22Rv1 (cell line): Measurements from ENCODE around the gene ACAD10.
"Not testable (repeated sequence)": the region's sequence is repeated elsewhere in the genome, so short reads cannot be mapped to it uniquely, and the experiment has no call there.

Source experiments
- H3K27ac ChIP-seq: fragments of 450-650 bp; 2 replicates; pipeline ENCODE4 v1.5.1; 2017
- ZFX ChIP-seq: fragments of 450-650 bp; IDR thresholded peaks from 2 replicates; pipeline ENCODE4 v1.6.1; 2017; ENCODE audit warnings: antibody characterized with exemption, borderline replicate concordance
- TF ChIP-seq, protein P1 (sequence below): fragments of 450-650 bp; IDR thresholded peaks from 2 replicates; pipeline ENCODE4 v1.5.1; 2017; ENCODE audit warnings: mild to moderate bottlenecking

Gene ACAD10

DNA sequence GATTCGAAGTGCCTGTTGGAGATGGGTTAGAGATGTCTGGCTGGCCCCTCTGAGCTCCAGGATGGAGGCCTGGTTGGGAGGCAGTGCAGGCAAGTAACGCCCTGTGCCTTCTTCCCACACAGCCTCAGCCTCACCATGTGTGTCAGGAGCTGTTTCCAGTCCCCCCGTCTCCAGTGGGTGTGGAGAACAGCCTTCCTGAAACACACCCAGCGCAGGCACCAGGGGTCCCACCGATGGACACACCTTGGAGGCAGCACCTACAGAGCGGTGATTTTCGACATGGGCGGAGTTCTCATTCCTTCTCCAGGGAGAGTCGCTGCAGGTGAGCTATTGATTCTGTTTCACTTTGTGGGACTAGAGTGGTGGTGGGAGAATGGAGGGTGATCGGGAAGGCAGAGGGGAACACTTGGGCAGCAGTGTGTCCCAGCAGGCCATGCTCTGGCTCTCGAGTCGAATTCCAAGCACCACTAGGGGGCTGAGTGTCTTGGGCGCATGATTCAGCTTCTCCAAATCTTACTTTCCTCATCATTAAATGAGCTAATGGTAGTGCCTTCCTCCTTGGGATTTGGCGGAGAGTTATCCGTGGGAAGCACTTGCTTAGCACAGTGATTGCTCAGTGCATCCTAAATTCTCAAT, 6.8 kb downstream of the ACAD10 start:
- TF ChIP-seq, protein P1, sequence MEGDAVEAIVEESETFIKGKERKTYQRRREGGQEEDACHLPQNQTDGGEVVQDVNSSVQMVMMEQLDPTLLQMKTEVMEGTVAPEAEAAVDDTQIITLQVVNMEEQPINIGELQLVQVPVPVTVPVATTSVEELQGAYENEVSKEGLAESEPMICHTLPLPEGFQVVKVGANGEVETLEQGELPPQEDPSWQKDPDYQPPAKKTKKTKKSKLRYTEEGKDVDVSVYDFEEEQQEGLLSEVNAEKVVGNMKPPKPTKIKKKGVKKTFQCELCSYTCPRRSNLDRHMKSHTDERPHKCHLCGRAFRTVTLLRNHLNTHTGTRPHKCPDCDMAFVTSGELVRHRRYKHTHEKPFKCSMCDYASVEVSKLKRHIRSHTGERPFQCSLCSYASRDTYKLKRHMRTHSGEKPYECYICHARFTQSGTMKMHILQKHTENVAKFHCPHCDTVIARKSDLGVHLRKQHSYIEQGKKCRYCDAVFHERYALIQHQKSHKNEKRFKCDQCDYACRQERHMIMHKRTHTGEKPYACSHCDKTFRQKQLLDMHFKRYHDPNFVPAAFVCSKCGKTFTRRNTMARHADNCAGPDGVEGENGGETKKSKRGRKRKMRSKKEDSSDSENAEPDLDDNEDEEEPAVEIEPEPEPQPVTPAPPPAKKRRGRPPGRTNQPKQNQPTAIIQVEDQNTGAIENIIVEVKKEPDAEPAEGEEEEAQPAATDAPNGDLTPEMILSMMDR, result peak; percentile 29; the same call in 1 of the 2 replicates
- TF ChIP-seq ZFX, result no peak
- no peak overlapping the region for H3K27ac ChIP-seq

DNA sequence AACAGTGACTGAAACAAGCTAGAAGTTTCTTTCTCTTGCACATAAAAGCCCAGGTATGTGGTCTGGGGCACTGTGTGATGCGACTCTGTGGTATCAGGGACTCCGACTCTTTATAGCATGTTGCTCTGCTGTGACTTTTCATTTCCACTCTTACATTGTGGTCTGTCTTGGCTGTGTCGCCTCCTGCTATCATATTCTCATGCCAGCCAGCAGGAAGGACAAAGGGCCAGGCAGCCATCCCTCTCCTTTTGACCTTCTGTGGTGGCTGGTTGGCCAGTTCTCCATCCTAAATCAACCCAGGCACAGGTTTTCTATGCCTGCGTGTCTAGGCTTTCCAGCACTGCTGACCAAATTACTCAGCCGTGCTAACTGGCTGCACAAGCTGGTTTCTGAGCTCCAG, 8.0 kb downstream of the ACAD10 start:
- H3K27ac ChIP-seq, result no peak overlapping the region
- no peak for TF ChIP-seq ZFX
- TF ChIP-seq, protein P1, result no peak

DNA sequence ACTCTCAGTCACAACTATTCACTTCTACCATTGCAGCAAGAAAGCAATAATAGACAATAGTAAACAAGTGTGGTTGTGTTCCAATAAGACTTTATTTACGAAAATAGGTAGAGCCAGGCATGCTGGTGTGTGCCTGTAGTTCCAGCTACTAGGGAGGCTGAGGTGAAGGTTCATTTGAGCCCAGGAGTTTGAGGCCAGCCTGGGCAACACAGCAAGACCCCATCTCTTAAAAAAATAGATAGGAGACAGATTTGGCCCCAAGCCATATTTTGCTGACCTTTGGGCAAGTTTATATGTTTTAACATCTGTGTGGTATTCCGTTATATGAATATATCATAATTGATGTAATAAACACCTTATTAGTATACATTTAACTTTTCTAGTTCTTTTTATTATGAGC, 14.1 kb downstream of the ACAD10 start:
- no peak for TF ChIP-seq ZFX
- TF ChIP-seq, protein P1, result no peak
- no peak overlapping the region for H3K27ac ChIP-seq

DNA sequence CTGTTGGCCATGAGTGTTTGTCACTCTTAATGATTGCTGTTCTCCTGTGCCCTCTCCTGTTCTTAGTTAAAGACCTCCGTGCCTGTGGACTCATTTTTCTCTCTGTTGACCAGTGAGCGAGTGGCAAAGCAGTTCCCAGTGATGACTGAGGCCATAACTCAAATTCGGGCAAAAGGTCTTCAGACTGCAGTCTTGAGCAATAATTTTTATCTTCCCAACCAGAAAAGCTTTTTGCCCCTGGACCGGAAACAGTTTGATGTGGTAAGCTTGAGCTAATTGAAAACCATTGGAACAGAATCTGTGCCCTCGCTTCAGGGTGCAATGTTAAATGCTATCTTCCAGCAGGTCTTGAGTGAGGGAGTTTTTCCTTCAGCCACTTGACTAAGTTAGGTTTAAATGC, 19.8 kb downstream of the ACAD10 start:
- no peak overlapping the region for H3K27ac ChIP-seq
- TF ChIP-seq, protein P1, result no peak
- TF ChIP-seq ZFX, result no peak

DNA sequence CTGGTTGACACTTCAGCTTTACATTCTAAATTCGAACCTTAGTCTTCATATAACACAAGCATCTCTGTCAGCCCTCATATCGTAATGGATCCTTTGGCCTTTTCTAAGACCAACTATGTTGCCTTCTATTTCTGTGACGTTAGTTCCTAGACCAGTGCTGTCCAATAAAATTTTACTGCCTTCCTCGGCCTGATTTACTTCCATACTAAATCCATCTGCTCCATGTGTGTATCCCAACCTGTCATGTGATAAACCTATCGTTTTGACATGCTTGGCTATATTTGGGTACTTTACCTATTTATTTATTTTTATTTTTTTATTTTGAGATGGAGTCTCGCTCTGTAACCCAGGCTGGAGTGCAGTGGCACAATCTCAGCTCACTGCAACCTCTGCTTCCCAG, 20.3 kb downstream of the ACAD10 start:
- no peak overlapping the region for H3K27ac ChIP-seq
- TF ChIP-seq, protein P1, result no peak
- TF ChIP-seq ZFX, result no peak

DNA sequence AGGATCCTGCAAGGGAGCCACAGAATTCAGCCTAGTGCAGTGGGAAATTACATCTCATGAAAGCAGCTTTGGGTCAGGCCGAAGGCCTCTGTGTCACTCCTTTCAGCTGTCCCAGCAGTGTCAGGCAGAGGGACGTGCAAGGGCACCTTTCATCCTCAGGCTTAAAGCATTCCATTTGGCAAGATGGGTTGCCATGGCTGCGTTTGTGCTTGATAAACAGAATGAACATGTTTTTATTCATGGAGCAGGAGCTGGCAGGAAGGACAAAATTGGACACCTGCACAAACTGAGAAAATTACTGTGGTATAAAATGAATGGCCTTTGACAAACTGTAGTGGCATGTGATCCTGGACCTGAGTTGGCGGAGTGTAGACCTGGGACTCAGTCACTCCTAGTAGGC, 29.4 kb downstream of the ACAD10 start:
- TF ChIP-seq, protein P1, result no peak
- no peak for TF ChIP-seq ZFX
- H3K27ac ChIP-seq, result no peak overlapping the region

DNA sequence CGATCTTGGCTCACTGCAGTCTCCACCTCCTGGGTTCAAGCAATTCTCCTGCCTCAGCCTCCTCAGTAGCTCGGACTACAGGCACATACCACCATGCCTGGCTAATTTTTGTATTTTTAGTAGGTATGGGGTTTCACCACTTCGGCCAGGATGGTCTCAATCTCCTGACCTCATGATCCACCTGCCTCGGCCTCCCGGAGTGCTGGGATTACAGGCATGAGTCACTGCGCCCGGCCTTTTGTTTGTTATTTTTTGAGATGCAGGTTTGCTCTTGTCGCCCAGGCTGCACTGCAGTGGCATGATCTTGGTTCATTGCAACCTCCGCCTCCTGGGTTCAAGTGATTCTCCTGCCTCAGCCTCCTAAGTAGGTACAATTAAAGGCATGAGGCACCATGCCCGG, 33.5 kb downstream of the ACAD10 start:
- H3K27ac ChIP-seq, result not testable (repeated sequence)

DNA sequence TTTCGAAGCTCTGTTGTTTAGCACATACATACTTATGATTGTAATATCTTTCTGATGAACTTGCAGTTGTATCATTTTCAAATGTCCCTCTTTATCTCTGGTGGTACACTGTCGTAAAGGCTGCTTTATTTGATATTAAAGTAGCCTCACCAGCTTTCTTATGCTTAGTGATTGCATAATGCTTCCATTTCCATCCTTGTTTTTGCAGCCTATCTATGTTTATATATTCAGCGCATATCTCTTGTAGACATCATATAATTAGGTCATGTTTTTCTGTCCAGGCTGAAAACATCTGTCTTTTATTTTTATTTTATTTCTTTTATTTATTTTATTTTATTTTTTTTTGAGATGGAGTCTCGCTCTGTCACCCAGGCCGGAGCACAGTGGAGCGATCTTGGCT, 34.6 kb downstream of the ACAD10 start:
- H3K27ac ChIP-seq, result no peak overlapping the region
- TF ChIP-seq, protein P1, result no peak
- TF ChIP-seq ZFX, result no peak

DNA sequence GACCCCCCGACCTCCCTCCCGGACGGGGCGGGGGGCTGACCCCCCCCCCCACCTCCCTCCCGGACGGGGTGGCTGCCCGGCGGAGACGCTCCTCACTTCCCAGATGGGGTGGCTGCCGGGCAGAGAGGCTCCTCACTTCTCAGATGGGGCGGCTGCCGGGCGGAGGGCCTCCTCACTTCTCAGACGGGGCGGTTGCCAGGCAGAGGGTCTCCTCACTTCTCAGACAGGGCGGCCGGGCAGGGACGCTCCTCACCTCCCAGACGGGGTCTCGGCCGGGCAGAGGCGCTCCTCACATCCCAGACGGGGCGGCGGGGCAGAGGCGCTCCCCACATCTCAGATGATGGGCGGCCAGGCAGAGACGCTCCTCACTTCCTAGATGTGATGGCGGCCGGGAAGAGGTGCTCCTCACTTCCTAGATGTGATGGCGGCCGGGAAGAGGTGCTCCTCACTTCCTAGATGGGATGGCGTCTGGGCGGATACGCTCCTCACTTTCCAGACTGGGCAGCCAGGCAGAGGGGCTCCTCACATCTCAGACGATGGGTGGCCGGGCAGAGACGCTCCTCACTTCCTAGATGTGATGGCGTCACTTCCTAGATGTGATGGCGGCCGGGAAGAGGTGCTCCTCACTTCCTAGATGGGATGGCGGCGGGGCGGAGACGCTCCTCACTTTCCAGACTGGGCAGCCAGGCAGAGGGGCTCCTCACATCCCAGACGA, 38.0 kb downstream of the ACAD10 start:
- not testable (repeated sequence) for H3K27ac ChIP-seq
